Hepatocyte (in vitro differentiated cells): ENCODE results near the gene SNRNP25. TPM values are rescaled to one million over a fixed set of nuclear protein-coding genes. Genes with fewer than 3 reads are reported as not detected.

ENCODE experiments used
- DNase-seq: peaks from one replicate; pipeline ENCODE4 v3.0.0-alpha.2; 2016; ENCODE audit warnings: low spot score
- H2AFZ ChIP-seq: fragments of 200-600 bp; sonication (generic); 2 replicates; pipeline ENCODE4 v1.6.0; 2016; ENCODE audit warnings: antibody characterized with exemption, mild to moderate bottlenecking
- H3K27ac ChIP-seq: fragments of 200-600 bp; sonication (generic); 2 replicates; pipeline ENCODE4 v1.5.1; 2016; ENCODE audit warnings: mild to moderate bottlenecking
- H3K27me3 ChIP-seq: fragments of 200-600 bp; sonication (generic); 2 replicates; pipeline ENCODE4 v1.6.1; 2016
- H3K36me3 ChIP-seq: fragments of 200-600 bp; sonication (generic); replicated peaks from 2 replicates; pipeline ENCODE4 v1.5.1; 2016; ENCODE audit warnings: low read depth; ENCODE audit not compliant: insufficient read depth
- H3K4me1 ChIP-seq: fragments of 200-600 bp; sonication (generic); 2 replicates; pipeline ENCODE4 v1.5.1; 2016; ENCODE audit warnings: mild to moderate bottlenecking, moderate library complexity; ENCODE audit not compliant: insufficient read depth
- H3K4me2 ChIP-seq: fragments of 200-600 bp; sonication (generic); 2 replicates; pipeline ENCODE4 v1.6.0; 2016
- H3K4me3 ChIP-seq: fragments of 200-600 bp; sonication (generic); 2 replicates; pipeline ENCODE4 v1.5.1; 2016; ENCODE audit warnings: mild to moderate bottlenecking
- H3K79me2 ChIP-seq: fragments of 200-600 bp; sonication (generic); 2 replicates; pipeline ENCODE4 v1.6.0; 2017; ENCODE audit warnings: mild to moderate bottlenecking
- H3K9me2 ChIP-seq: fragments of 200-600 bp; sonication (generic); replicated peaks from 2 replicates; pipeline ENCODE4 v1.6.0; 2017; ENCODE audit warnings: mild to moderate bottlenecking; ENCODE audit not compliant: insufficient read depth
- H3K9me3 ChIP-seq: fragments of 200-600 bp; sonication (generic); 2 replicates; pipeline ENCODE4 v1.5.1; 2016; ENCODE audit warnings: low read depth, mild to moderate bottlenecking
- H4K20me1 ChIP-seq: fragments of 200-600 bp; sonication (generic); 2 replicates; pipeline ENCODE4 v1.6.0; 2016; ENCODE audit warnings: mild to moderate bottlenecking; ENCODE audit not compliant: insufficient read depth, poor library complexity, severe bottlenecking
- EZH2 ChIP-seq: fragments of 200-600 bp; sonication (generic); IDR thresholded peaks from 2 replicates; pipeline ENCODE4 v1.6.1; 2016; ENCODE audit warnings: antibody characterized with exemption, mild to moderate bottlenecking, borderline replicate concordance
- EZH2phosphoT487 ChIP-seq: fragments of 200-600 bp; sonication (generic); IDR thresholded peaks from one replicate; pipeline ENCODE4 v1.6.1; 2018; ENCODE audit warnings: antibody characterized with exemption, mild to moderate bottlenecking, low read depth, moderate library complexity; ENCODE audit not compliant: unreplicated experiment, severe bottlenecking
- WGBS: methylation state at CpG from one replicate; pipeline ENCODE4 v1.1.6; 2016; ENCODE audit warnings: low lambda C conversion rate; ENCODE audit errors: missing lambda C conversion rate; 5-methylcytosine and 5-hydroxymethylcytosine counted together
- polyA plus RNA-seq: library from polyadenylated mRNA; unstranded; fragments of >200 nt; fragmentation: Nextera tagmentation; extraction: Ambion mirVana; gene quantifications from 2 replicates; pipeline ENCODE4 v1.2.1, GENCODE V29; 2016
- total RNA-seq: library from RNA; depleted of rRNA; stranded (reverse); fragments of >200 nt; gene quantifications from 2 replicates; pipeline ENCODE4 v1.2.3, GENCODE V29; 2014
- TF ChIP-seq, protein P1 (sequence below): fragments of 200-600 bp; sonication (generic); IDR thresholded peaks from 2 replicates; pipeline ENCODE4 v1.5.1; 2016; ENCODE audit warnings: antibody characterized with exemption, mild to moderate bottlenecking; ENCODE audit not compliant: poor library complexity

Gene SNRNP25
- total and polyA plus RNA-seq, 2 experiments from 2014 or later: 18.3 to 35.3 TPM

- no peaks in the 10 kb centered on the region for H3K9me2 ChIP-seq
- peaks cover 4% of the 10 kb centered on the region for H4K20me1 ChIP-seq
- no peaks in the 10 kb centered on the region for H3K9me3 ChIP-seq
- H3K4me2 ChIP-seq: no peak overlapping the region
- no peak overlapping the region for H2AFZ ChIP-seq
- WGBS: 91% methylated on average over 11 of the region's 11 CpGs
- H3K27ac ChIP-seq: no peak overlapping the region
- H3K79me2 ChIP-seq: no peaks in the 10 kb centered on the region
- H3K4me3 ChIP-seq: no peak overlapping the region
- H3K4me1 ChIP-seq: no peaks in the 10 kb centered on the region
- H3K36me3 ChIP-seq: no peaks in the 10 kb centered on the region
- no peak for DNase-seq
- no peak for TF ChIP-seq EZH2
- H3K27me3 ChIP-seq: no peaks in the 10 kb centered on the region
Measured at GRCh38 chr16:60166-60565, 6.5 kb downstream of the SNRNP25 start.

GRCh38 chr16:60929-61878 is 7.6 kb downstream of the SNRNP25 start:
- no peak for DNase-seq
- WGBS: 94% methylated on average over 34 of the region's 89 CpGs
- H4K20me1 ChIP-seq: peaks cover 12% of the 10 kb centered on the region

GRCh38 chr16:61879-62281 is 8.3 kb downstream of the SNRNP25 start:
- TF ChIP-seq EZH2: no peak
- TF ChIP-seq EZH2phosphoT487: no peak
- TF ChIP-seq, protein P1, sequence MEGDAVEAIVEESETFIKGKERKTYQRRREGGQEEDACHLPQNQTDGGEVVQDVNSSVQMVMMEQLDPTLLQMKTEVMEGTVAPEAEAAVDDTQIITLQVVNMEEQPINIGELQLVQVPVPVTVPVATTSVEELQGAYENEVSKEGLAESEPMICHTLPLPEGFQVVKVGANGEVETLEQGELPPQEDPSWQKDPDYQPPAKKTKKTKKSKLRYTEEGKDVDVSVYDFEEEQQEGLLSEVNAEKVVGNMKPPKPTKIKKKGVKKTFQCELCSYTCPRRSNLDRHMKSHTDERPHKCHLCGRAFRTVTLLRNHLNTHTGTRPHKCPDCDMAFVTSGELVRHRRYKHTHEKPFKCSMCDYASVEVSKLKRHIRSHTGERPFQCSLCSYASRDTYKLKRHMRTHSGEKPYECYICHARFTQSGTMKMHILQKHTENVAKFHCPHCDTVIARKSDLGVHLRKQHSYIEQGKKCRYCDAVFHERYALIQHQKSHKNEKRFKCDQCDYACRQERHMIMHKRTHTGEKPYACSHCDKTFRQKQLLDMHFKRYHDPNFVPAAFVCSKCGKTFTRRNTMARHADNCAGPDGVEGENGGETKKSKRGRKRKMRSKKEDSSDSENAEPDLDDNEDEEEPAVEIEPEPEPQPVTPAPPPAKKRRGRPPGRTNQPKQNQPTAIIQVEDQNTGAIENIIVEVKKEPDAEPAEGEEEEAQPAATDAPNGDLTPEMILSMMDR: no peak
- Histone ChIP-seq H3K79me2 (peaks cover 10% of the 10 kb centered on the region), H3K4me2 (no peak overlapping the region), H3K27me3 (no peaks in the 10 kb centered on the region), H3K9me2 (no peaks in the 10 kb centered on the region), H4K20me1 (peaks cover 18% of the 10 kb centered on the region), H3K9me3 (no peaks in the 10 kb centered on the region), H3K4me1 (peaks cover 10% of the 10 kb centered on the region), H2AFZ (no peak overlapping the region), H3K27ac (no peak overlapping the region), H3K36me3 (no peaks in the 10 kb centered on the region), H3K4me3 (no peak overlapping the region)
- over 99% methylated on average over 29 of the region's 32 CpGs for WGBS
- DNase-seq: no peak

More at GRCh38 chr16:60929-61878, 7.6 kb downstream of the SNRNP25 start:
- H3K27ac ChIP-seq: no peak overlapping the region
- H3K9me2 ChIP-seq: no peaks in the 10 kb centered on the region
- no peak for TF ChIP-seq EZH2
- TF ChIP-seq, protein P1: no peak
- no peak overlapping the region for H2AFZ ChIP-seq
- H3K36me3 ChIP-seq: no peaks in the 10 kb centered on the region
- peaks cover 5% of the 10 kb centered on the region for H3K79me2 ChIP-seq
- H3K4me1 ChIP-seq: peaks cover 6% of the 10 kb centered on the region
- no peaks in the 10 kb centered on the region for H3K9me3 ChIP-seq
- no peak overlapping the region for H3K4me3 ChIP-seq
- H3K4me2 ChIP-seq: no peak overlapping the region
- H3K27me3 ChIP-seq: no peaks in the 10 kb centered on the region

DNA sequence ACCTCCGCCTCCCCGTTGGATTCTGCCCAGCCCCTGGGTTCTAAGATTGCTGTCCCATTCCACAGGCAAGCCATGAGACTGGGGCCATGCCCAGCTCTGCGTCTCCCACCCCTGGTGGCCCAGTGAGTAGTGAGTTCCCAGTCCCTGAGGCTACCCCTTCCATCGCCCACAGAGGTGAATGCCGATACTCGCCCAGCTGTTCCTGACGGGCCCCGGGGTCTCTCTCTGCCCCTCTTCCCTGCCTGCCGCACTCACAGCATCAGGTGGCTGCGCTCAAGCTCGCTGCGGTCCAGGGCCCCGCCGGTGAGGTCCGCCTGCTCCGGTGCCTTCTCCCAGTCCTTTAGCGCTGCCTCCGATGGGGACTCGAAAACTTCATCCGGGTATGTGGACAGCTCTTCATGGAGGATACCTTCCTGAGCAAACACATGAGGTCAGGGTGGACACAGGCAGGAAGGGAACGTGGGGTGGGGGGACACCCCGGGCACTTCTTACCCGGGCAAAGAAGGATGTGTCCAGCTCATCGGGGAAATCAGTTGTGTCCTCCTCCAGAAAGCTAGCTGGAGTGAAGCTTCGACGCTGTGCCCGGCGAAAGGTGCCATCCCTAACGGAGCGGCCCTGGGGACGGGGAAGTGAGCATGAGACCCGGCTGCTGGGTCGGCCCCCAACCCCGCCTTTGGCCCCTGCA is 8.8 kb downstream of the SNRNP25 start:
- no peak overlapping the region for H3K4me3 ChIP-seq
- WGBS: 98% methylated on average over 33 of the region's 34 CpGs
- peaks cover 10% of the 10 kb centered on the region for H3K4me1 ChIP-seq
- H3K27me3 ChIP-seq: no peaks in the 10 kb centered on the region
- no peaks in the 10 kb centered on the region for H3K36me3 ChIP-seq
- H3K4me2 ChIP-seq: no peak overlapping the region
- no peaks in the 10 kb centered on the region for H3K9me3 ChIP-seq
- no peak for DNase-seq
- H3K27ac ChIP-seq: no peak overlapping the region
- no peaks in the 10 kb centered on the region for H3K9me2 ChIP-seq
- H2AFZ ChIP-seq: no peak overlapping the region
- peaks cover 16% of the 10 kb centered on the region for H3K79me2 ChIP-seq
- H4K20me1 ChIP-seq: peaks cover 19% of the 10 kb centered on the region
- TF ChIP-seq EZH2 (no peak), EZH2phosphoT487 (no peak)
- TF ChIP-seq, protein P1: no peak
